MCF 10A (cell line): ENCODE measurements around the gene MYO7B. TPM values are rescaled to one million over a fixed set of nuclear protein-coding genes. Genes with fewer than 3 reads are reported as not detected.

Experiments
- BruUV-seq: library from RNA; stranded (reverse); fragments of 400-500 nt; replicated peaks from 2 replicates; lab custom pipeline; 2021; lab: Mats Ljungman, UMichigan
- CTCF ChIA-PET: fragments of 300-600 bp; sonication (Branson Sonifier 250); formaldehyde crosslinking; extraction: SDS; loops from one replicate; lab custom pipeline; 2021; ENCODE audit warnings: antibody characterized with exemption, inconsistent platforms; lab: Yijun Ruan, JAX
- POLR2A ChIA-PET: fragments of 300-600, 350-650 bp; sonication (Branson Sonifier 250); formaldehyde crosslinking; extraction: SDS; loops from one replicate; lab custom pipeline; 2020; ENCODE audit warnings: antibody characterized with exemption, inconsistent platforms; lab: Yijun Ruan, JAX
- DNase-seq: peaks from one replicate; pipeline ENCODE4 v3.0.0-alpha.2; 2018; ENCODE audit not compliant: unreplicated experiment
- H3K27ac Mint-ChIP-seq: one replicate; pipeline ENCODE4 v1.8.0; 2022; ENCODE audit warnings: mild to moderate bottlenecking, low read depth, mixed read lengths; ENCODE audit not compliant: unreplicated experiment
- H3K27me3 Mint-ChIP-seq: one replicate; pipeline ENCODE4 v1.8.0; 2022; ENCODE audit warnings: mixed read lengths; ENCODE audit not compliant: insufficient read depth, unreplicated experiment
- H3K36me3 Mint-ChIP-seq: one replicate; pipeline ENCODE4 v1.8.0; 2022; ENCODE audit warnings: mild to moderate bottlenecking, moderate library complexity, mixed read lengths; ENCODE audit not compliant: insufficient read depth, unreplicated experiment
- H3K4me1 Mint-ChIP-seq: one replicate; pipeline ENCODE4 v1.8.0; 2022; ENCODE audit warnings: mixed read lengths; ENCODE audit not compliant: insufficient read depth, unreplicated experiment
- H3K4me3 Mint-ChIP-seq: one replicate; pipeline ENCODE4 v1.8.0; 2022; ENCODE audit warnings: mild to moderate bottlenecking, moderate library complexity, mixed read lengths; ENCODE audit not compliant: unreplicated experiment
- H3K9me3 Mint-ChIP-seq: one replicate; pipeline ENCODE4 v1.8.0; 2022; ENCODE audit warnings: mixed read lengths; ENCODE audit not compliant: unreplicated experiment
- CTCF ChIP-seq: fragments of 200-600 bp; IDR thresholded peaks from one replicate; pipeline ENCODE4 v1.8.0; 2022; ENCODE audit warnings: antibody characterized with exemption, mild to moderate bottlenecking; ENCODE audit not compliant: unreplicated experiment
- intact Hi-C: fragments of 100-400 bp; cut with micrococcal nuclease; formaldehyde crosslinking; loops from 2 replicates; pipeline ENCODE4 v1.14.1; 2022
- total RNA-seq: library from RNA; stranded (reverse); gene quantifications from 2 replicates; pipeline ENCODE4 v1.2.3, GENCODE V29; 2022

MYO7B gene
- total RNA-seq, 1 experiment from 2014 or later = not detected

GRCh38 chr2:127664065-127664894 lies 128.8 kb downstream of the MYO7B start:
- ChIA-PET CTCF (no interaction called here), POLR2A (interaction anchor here (0.6 kb wide), 1 partner anchor 473 kb away, joined by 3 read pairs; no protein-coding TSS in a partner anchor)
- Mint-ChIP-seq H3K4me3 (no peak overlapping the region), H3K27me3 (peaks cover 41% of the 10 kb centered on the region), H3K9me3 (no peaks in the 10 kb centered on the region), H3K36me3 (no peaks in the 10 kb centered on the region), H3K4me1 (no peaks in the 10 kb centered on the region), H3K27ac (no peak overlapping the region)
- no peak for DNase-seq
- BruUV-seq = no TSS peak
- intact Hi-C loops = no loop called here
- no peak for TF ChIP-seq CTCF

DNA sequence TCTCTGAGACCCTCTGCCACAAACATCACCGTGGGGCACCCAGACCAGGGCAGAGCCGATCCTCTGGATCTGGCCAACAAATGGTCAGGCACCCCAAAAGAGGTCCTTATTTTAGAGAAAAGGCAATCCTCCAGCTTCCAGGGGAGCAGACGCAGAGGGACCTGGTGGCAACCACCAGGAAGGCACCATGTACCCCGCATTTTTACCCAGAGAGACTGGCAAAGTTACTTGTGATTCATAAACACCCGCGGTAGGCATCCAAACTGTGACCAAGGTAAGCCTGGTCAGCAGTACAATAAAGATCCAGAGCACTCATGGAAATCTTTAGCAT lies 129.4 kb downstream of the MYO7B start:
- H3K27me3 Mint-ChIP-seq = peaks cover 45% of the 10 kb centered on the region
- H3K9me3 Mint-ChIP-seq = no peaks in the 10 kb centered on the region
- BruUV-seq = no TSS peak
- H3K4me1 Mint-ChIP-seq = no peaks in the 10 kb centered on the region
- no peak for DNase-seq
- intact Hi-C loops = no loop called here
- no peak overlapping the region for H3K4me3 Mint-ChIP-seq
- ChIA-PET POLR2A (interaction anchor here (0.6 kb wide), 2 partner anchors 147 to 473 kb away, joined by 3 read pairs; no protein-coding TSS in a partner anchor), CTCF (no interaction called here)
- H3K36me3 Mint-ChIP-seq = no peaks in the 10 kb centered on the region
- TF ChIP-seq CTCF = no peak
- no peak overlapping the region for H3K27ac Mint-ChIP-seq

GRCh38 chr2:127665267-127665893 lies 129.9 kb downstream of the MYO7B start:
- TF ChIP-seq CTCF = no peak
- peaks cover 45% of the 10 kb centered on the region for H3K27me3 Mint-ChIP-seq
- POLR2A ChIA-PET = interaction anchor here (0.6 kb wide), 1 partner anchor 146 kb away, joined by 3 read pairs; no protein-coding TSS in a partner anchor
- no peak overlapping the region for H3K4me3 Mint-ChIP-seq
- H3K27ac Mint-ChIP-seq = no peak overlapping the region
- BruUV-seq = no TSS peak
- H3K36me3 Mint-ChIP-seq = no peaks in the 10 kb centered on the region
- CTCF ChIA-PET = no interaction called here
- no peak for DNase-seq
- intact Hi-C loops = no loop called here
- no peaks in the 10 kb centered on the region for H3K4me1 Mint-ChIP-seq
- no peaks in the 10 kb centered on the region for H3K9me3 Mint-ChIP-seq

GRCh38 chr2:127669056-127669455 lies 133.6 kb downstream of the MYO7B start:
- peaks cover 59% of the 10 kb centered on the region for H3K27me3 Mint-ChIP-seq

More at GRCh38 chr2:127669056-127669455, 133.6 kb downstream of the MYO7B start:
- POLR2A ChIA-PET = no interaction called here
- DNase-seq = no peak
- Mint-ChIP-seq H3K4me3 (no peak overlapping the region), H3K9me3 (no peaks in the 10 kb centered on the region), H3K27ac (no peak overlapping the region), H3K4me1 (no peaks in the 10 kb centered on the region), H3K36me3 (no peaks in the 10 kb centered on the region)
- intact Hi-C loops = no loop called here
- TF ChIP-seq CTCF = no peak
- CTCF ChIA-PET = no interaction called here
- no TSS peak for BruUV-seq
